HG03025 (cell line): Measurements from ENCODE around the gene MCCC1.

ENCODE experiments used
- ATAC-seq: cut with Tn5 transposase; IDR thresholded peaks from one replicate; pipeline ENCODE4 v1.9.1; 2021; ENCODE audit warnings: mild to moderate bottlenecking, moderate library complexity; ENCODE audit not compliant: unreplicated experiment, low FRiP score

MCCC1 gene

DNA sequence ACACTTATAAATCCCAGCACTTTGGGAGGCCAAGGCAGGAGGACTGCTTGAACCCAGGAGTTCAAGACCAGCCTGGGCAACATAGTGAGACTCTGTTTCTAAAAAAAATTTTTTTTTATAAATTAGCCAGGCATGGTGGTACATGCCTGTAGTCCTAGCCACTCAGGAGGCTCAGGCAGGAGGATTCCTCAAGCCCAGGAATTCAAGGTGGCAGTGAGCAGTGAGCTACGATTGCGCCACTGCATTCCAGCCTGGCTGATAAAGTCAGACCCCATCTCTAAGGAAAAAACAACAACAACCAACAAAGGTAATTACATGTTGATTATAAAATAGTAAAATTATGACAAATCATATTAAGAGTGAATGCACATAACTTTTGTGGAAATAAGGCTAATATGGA, 40.9 kb downstream of the MCCC1 start:
- ATAC-seq, result no peak

DNA sequence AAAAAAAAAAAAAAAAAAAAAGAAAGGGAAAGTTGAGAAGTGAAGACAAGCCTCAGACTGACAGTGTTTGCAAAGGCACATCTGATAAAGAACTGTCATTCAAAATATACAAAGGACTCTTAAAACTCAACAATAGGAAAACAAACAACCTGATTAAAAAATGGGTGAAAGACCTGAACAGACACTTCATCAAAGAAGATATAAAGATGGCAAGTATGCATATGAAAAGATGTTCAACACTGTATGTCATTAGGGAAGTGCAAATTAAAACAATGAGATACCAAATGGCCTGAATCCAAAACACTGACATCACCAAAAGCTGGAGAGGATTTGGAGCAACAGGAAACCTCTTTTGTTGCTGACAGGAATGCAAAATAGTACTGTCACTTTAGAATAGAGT, 48.6 kb downstream of the MCCC1 start:
- ATAC-seq, result no peak

DNA sequence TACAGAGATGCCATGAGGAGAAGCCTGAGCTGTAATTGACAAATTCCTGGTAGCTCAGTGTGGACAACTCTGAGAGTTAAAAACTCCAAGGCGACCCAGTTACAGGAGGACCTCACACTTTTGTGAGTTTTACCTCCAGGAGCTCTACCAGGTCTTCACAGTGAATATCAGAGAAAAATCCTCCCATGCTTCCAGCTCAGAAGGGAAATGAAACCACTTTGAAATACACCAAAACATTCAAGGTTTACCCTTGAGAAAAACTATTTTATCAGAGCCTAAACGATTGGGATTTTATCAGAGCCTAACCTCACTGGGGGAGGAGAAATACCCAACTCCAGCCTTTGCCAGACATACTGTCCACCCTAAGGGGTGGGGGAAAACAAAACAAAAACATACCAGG, 52.4 kb downstream of the MCCC1 start:
- ATAC-seq, result no peak

DNA sequence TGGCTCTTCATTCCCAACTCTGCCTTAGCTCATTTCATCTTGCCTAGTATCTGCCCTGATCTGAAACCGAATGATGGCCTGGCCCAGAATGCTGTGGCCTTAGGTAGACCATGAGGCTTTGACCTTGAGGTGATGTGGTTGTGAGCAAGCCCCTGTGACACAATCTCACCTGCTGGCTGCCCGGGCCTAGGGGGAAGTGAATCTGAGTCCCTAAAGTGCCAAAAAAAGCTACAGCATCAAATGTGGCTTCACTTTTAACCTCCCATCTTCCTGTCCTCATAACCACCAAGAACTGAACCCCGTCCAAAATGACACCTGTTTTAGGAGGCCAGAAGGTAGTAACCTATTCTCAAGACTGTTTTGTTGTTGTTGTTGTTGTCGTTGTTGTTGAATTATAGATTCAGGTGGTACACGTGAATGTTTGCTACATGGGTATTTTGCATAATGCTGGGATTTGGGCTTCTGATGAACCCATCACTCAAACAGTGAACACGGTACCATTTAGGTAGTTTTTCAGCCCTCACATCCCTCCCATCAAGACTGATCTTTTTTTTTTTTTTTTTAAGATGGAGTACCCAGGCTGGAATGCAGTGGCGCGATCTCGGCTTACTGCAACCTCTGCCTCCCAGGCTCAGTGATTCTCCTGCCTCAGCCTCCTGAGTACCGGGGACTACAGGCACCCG, 54.6 kb downstream of the MCCC1 start:
- ATAC-seq, result peak; percentile 97

DNA sequence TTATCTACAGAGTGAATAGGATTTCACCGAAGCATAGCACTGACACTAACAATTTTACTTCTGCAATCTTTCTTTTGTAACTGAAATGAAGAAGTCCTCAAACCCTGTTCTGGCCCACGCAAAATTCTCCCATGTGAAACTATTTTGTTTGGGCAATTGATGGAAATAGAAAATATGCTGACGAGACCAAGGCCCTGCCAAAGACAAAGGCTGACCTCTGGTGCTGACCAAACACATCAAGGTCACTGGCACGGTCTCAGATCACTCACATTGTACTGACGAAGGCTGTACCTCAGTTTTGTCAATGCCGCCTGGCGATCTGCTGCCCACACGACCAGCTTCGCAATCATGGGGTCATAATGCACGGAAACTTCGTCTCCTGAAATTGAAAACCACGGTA, 60.5 kb downstream of the MCCC1 start:
- no peak for ATAC-seq

DNA sequence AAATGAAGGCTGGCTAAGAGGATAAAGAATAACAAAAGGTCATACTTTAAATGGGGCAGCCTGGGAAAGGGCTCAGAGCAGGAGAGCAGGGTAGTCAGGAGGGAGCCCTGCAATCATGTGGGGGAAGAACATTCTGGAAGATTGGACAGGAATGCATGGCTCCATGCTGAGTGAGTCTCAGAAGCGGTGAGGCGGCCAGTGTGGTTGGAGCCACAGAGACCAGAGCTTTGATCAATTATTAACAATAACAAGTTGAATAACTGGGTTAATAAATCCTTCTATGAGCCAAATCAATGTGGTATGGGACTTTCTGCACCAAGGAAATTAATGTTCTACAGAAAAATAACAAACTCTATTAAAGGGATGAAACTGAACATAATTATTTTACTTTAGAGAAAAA, 61.1 kb downstream of the MCCC1 start:
- ATAC-seq, result no peak

DNA sequence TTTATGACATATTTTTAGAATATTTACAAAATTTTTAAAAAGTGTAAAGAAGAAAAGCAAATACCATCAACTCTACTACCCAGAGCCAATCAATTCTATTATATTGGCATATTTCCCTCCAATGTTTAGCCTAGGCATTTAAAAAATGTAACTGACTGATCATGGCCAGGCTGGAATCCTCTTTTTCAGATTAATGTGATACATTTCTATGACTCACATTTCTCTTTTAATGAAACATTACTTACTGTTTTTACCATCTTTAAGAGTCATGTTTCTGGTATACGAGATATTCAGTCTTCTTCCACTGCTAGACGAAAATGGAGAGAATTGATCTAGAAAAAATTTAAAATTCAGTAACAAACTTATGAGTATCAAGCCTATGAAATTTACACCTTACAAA, 65.5 kb downstream of the MCCC1 start:
- no peak for ATAC-seq

DNA sequence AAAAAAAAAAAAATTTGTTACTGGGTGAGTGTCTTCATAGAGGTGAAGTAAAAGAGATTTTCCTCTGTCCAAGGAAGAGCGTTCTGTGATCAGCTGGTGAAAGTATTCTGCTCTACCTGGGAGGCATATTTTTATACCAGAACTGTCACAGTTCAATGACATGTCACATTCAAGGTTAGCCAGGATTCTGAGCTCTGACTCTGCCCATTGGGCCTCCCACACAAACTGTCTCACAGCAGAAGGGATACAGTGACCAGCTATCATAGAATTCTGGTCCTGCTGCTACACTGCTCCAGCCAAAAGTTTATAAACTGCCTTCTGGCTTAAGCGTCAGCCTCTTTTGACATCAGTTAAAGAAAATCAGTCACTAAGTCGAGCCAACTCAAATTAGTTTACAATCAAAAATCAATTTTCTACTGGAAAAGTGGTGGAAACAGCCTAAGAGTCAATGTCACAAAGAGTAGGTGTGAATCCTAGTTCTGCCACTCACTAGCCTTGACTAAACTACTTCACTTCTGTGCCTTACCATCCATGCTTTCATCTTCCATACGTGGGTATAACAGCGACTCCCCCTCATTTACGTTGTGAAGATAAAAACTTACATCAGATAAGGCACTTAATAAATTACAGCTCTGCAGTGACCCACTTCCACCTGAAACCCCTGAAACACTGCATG, 66.3 kb downstream of the MCCC1 start:
- ATAC-seq, result no peak

DNA sequence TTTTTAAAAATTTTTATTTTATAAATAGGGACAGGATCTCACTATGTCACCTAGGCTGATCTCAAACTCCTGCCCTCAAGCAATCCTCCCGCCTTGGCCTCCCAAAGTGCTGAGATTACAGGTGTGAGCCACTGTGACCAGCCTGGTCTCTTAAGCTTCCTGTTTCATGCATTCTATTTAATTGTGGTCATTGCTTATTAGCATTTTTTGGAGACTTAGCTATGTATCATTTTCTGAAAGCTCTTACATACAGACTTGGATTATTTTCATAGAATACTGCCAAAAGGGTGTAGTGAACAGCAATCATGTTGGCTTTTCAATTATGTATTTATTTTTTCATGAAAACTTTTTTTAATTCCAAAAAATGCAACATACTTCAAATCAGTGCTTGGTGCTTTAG, 67.5 kb downstream of the MCCC1 start:
- no peak for ATAC-seq

DNA sequence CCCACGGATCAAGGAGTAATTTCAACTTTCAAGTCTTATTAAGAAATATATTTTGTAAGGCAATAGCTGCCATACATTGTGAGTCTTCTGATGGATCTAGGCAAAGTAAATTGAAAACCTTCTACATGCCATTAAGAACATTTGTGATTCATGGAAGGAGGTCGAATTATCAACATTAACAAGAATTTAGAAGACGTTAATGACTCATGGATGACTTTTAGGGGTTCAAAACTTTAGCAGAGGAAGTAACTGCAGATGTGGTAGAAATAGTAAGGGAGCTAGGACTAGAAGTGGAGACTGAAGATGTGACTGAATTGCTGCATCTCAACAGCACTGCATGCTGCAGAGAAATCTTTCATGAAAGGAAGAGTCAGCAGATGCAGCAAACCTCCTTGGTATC, 70.9 kb downstream of the MCCC1 start:
- ATAC-seq, result no peak

DNA sequence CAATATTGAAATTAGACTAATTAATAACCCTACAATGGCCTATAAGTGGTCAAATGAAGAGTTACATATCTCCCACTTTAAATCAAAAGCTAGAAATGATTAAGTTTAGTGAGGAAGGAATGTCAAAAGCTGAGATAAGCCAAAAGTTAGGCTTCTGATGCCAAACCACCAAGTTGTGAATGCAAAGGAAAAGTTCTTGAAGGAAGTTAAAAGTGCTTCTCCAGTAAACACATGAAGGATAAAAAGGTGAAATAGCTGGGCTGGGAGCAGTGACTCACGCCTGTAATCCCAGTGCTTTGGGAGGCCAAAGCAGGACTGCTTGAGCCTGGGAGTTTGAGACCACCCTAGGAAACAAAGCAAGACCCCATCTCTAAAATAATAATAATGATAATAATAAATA, 72.0 kb downstream of the MCCC1 start:
- no peak for ATAC-seq

DNA sequence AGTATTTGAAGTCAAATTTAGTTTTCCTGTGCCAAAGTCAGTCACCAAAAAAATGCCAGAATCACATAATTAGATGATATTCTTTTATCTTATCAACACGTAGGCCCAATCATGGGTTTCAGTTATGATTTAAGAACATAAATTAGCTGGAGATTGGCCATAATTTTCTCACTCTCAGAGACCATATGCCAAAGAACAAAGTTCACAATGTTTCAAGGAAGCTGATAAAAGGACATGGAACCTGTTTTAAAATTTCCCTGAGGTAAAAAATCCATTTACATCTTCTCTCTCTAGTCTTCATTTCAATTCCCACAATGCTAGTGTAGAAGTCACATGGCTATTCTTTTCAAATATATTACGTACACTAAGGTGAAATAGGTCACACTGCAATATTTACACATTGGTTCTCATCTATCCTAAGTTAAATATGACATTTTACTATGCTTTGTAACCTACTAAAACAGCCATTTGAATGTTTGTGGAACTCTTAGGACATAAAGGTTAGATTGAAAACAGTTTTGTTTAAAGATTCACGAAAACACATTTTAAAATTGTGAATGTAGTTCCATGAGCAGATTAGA, 76.3 kb downstream of the MCCC1 start:
- no peak for ATAC-seq

DNA sequence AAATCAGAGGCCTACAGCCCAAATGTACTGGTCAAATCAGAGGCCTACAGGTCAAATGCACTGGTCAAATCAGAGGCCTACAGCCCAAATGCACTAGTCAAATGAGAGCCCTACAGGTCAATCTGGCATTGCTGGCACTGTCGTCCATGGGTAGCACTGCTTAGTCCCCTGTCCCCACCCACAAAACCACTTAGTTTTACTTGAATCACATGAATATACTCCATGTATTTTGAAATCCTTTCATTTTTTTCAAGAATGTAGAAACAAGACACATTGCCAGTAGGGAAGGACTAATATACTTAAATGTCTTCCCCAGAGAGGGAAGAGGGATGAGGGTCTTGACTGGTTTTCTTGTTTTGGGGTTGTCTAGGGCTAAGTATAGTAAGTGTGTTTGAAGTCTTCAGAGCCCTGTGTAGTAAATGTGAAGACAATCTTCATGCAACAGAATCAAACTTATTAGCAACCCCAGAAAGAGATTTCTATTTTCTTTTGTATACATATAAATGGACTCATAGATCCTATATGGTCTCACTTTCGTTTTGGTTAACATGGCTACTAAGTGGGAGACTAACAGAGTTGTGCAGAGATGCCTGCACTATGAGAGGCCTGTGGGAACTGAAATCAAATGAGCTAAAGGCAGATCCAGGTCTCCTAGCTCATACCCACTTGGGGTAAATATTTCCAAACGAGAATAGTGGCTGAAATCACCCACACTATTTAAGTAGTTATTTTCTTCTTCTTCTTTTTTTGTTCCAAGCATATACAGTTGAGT, 80.7 kb downstream of the MCCC1 start:
- no peak for ATAC-seq

DNA sequence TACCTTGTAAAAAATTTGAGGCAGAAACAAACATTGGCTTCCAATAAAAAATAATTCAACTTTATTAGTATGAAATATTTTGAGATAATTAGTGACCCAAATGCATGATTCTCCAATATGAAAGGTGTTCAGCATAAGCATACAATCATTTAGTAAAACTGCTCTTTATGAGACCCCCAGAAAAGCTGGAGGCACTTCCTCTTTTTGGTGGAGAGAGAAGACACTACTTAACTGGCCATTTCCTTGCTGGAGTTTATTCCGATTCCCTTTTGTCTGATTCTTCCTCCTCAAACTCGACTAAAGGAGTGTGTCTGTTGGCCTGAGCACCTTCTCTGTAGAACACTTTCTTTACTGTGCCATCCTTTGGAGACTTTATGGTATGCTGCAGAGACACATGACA, 84.1 kb downstream of the MCCC1 start:
- no peak for ATAC-seq

DNA sequence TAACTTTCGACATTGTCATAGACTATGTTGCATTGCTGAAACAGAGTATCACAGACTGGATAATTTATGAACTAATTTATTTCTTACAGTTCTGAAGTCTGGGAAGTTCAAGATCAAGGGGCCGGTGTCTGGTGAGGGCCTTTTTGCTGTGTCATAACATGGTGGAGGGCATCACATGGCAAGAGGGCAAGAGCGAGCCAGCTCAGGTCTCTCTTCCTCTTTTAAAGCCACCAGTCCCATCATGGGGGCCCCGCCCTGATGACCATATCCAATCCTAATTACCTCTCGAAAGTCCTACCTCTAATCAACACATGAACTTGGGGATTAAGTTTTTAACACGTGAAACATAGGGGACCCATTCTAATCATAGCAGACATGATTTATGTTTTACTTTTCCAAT, 85.4 kb downstream of the MCCC1 start:
- no peak for ATAC-seq

DNA sequence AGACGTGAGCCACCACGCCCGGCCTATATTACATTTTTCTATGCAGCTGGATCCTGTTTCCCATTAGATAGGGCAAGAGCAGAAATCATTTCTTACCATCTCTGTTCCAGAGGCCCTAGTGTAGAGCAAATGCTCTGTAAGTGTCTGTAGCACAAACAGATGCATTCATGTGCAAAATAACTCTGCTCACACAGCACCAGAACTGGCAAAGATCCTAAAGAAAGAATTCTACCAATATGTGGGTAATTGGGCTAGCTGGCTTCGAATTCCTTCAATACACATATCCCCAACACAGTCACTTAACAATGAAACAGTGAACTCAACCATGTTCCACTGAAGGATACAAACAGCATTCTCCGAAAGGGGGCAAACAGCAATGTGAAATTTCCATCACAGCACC, 86.2 kb downstream of the MCCC1 start:
- ATAC-seq, result no peak

DNA sequence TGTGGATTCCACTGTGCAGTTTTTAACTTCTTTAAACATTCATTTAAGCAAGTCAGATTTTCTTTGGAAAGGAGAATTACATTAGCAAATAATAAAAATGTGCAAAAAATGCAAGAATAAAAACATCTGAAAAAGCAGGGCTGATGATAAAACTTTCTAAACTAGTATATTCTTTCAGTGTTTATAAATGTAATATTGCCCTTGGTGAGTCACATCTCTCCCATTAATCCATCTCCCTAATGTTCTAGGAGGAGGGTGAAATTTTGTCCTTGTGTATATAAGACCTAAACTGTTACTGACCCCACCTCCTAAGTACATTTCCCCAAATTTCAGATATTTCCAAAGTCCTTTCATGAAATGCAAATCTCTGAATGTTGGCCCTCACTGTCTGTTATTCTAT, 90.5 kb downstream of the MCCC1 start:
- ATAC-seq, result no peak

DNA sequence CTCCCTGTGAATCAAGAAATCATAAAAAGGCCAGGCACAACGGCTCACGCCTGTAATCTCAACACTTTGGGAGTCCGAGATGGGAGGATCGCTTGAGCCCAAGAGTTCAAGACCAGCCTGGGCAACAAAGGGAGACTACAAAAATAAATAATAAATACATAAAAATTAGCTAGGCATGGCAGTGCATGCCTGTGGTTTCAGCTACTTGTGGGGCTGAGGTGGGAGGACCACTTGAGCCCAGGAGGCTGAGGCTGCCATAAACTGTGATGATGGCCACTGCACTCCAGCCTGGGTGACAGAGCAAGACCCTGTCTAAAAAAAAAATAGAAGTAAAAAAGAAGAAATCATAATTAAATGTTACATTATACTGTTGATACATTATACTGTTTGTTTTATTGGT, 91.0 kb downstream of the MCCC1 start:
- no peak for ATAC-seq

DNA sequence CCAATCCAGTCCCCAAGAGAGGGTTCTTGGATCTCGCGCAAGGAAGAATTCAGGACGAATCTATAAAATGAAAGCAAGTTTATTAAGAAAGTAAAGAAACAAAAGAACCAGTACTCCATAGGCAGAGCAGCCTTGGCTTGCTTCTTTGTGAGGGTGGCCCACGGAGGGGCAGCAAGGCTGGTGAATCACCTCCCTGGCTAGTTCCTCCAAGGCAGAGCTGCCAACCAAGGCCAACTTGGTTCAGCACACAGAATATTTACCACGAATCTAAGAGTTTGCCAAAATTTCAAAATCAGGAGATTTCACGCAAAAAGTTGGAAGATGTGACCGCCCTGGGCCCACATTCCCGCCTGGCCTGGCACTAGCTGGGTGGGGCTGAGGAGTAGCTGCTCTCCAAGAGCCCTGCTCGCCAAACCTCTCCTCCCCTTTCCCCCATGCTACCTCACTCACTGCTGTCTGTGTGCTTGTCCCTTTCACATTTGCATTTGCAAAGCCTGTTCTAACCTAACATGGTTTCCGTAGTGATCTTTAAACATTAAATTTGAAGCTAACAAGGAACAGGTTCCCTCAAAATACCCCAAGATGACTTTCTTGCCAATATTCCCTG, 92.8 kb downstream of the MCCC1 start:
- no peak for ATAC-seq

DNA sequence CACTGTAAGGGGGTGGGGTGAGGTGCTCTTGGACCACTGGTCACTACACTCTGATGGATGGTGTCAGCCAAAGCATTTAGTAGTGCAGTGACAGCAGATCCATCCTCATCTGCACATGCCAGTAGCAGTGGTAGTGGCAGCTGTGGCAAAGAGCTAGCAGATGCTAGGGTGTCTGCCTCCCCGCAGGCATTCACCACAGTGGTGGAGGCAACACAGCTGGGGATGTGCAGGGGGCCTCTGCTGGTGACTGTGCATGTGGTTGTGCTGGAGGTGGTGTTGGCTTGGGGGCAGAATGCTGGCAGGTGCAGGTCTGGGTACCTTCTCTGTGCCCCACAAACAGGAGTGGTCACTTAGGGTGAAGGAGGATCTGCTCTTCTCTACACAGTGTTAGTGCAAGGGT, 99.5 kb downstream of the MCCC1 start:
- no peak for ATAC-seq
